ENCODE measurements around the gene WDR44.
"Not testable (repeated sequence)": the region's sequence is repeated elsewhere in the genome, so short reads cannot be mapped to it uniquely, and the experiment has no call there.

Gene WDR44

GRCh38 chrX:118345464-118346257 is at the start of gene WDR44:
WDR44 (plus strand) TSS chrX:118346106; CDS start chrX:118346504, 398 bp downstream.
- DNase-seq = peak; percentile 94

- not testable (repeated sequence) for DNase-seq
These were observed 40.1 kb upstream of the WDR44 start for GRCh38 chrX:118305827-118306226.

- DNase-seq = no peak
These were observed 30.4 kb upstream of the WDR44 start for GRCh38 chrX:118315529-118315928.

GRCh38 chrX:118324588-118324987 is 21.3 kb upstream of the WDR44 start:
- DNase-seq = no peak

- no peak for DNase-seq
These were observed 20.5 kb upstream of the WDR44 start for GRCh38 chrX:118325453-118325852.

GRCh38 chrX:118329175-118329574 is 16.7 kb upstream of the WDR44 start:
- no peak for DNase-seq

- DNase-seq = no peak
These were observed 8.2 kb upstream of the WDR44 start for GRCh38 chrX:118337687-118338086.

GRCh38 chrX:118338930-118339329 is 7.0 kb upstream of the WDR44 start:
- no peak for DNase-seq

- DNase-seq = no peak
These were observed 852 bp upstream of the WDR44 start for GRCh38 chrX:118345045-118345463.

- peak; percentile 47 for DNase-seq
These were observed 570 bp downstream of the WDR44 start for GRCh38 chrX:118346258-118347094.

- no peak for DNase-seq
These were observed 1.2 kb downstream of the WDR44 start for GRCh38 chrX:118347131-118347530.

- DNase-seq = no peak
These were observed 1.8 kb downstream of the WDR44 start for GRCh38 chrX:118347736-118348135.

GRCh38 chrX:118348186-118348810 is 2.4 kb downstream of the WDR44 start:
- no peak for DNase-seq

GRCh38 chrX:118349188-118349587 is 3.3 kb downstream of the WDR44 start:
- DNase-seq = no peak

GRCh38 chrX:118350221-118350620 is 4.3 kb downstream of the WDR44 start:
- no peak for DNase-seq

GRCh38 chrX:118350706-118351105 is 4.8 kb downstream of the WDR44 start:
- no peak for DNase-seq

- no peak for DNase-seq
These were observed 6.7 kb downstream of the WDR44 start for GRCh38 chrX:118352566-118352965.

- no peak for DNase-seq
These were observed 7.4 kb downstream of the WDR44 start for GRCh38 chrX:118353081-118353850.

GRCh38 chrX:118355225-118355920 is 9.5 kb downstream of the WDR44 start:
- no peak for DNase-seq

GRCh38 chrX:118356154-118356701 is 10.3 kb downstream of the WDR44 start:
- no peak for DNase-seq

GRCh38 chrX:118360429-118361125 is 14.7 kb downstream of the WDR44 start:
- no peak for DNase-seq

Data from stimulated activated CD4-positive, alpha-beta T cell treated with anti-CD3 and anti-CD28 coated beads, Interleukin-1b, Interleukin-23, amount 100 ng/mL, for 48 hours (primary cell).